ENCODE results near the gene CEP128.

- no peak for TF ChIP-seq POLR2AphosphoS5 (IDR thresholded peaks at IDR 0.05; ENCODE audit: low read depth, low read length)
- TF ChIP-seq POLR2A (IDR thresholded peaks at IDR 0.05; ENCODE audit: low read depth, low read length) = no peak
- no peak for TF ChIP-seq SPI1 (IDR thresholded peaks at IDR 0.05; ENCODE audit: low read depth, low read length)
- no peak for TF ChIP-seq TAF1 (IDR thresholded peaks at IDR 0.05; ENCODE audit: low read depth, low read length)
Measured at GRCh38 chr14:80919622-80920021, 21.9 kb downstream of the CEP128 start.
